Uterus (tissue), 2 donors: ENCODE data around the gene PPP1R2.

Experiments used
- POLR2A ChIP-seq, 2 donors: fragments of 450-650 bp; IDR thresholded peaks; one replicate each; pipeline ENCODE4 v1.6.1; 2016; ENCODE audit warnings: antibody characterized with exemption in 2 of 2, mild to moderate bottlenecking in 1 of 2, moderate library complexity in 1 of 2
- TF ChIP-seq, protein P1 (sequence below), 4 experiments: fragments of 200-600 bp in 2 of 4; fragments of 450-650 bp in 2 of 4; sonication (generic) in 2 of 4; IDR thresholded peaks; one replicate each; pipeline ENCODE4 v1.5.1; 2016 to 2019; ENCODE audit warnings: antibody characterized with exemption in 4 of 4, mild to moderate bottlenecking in 2 of 4, moderate library complexity in 1 of 4

DNA sequence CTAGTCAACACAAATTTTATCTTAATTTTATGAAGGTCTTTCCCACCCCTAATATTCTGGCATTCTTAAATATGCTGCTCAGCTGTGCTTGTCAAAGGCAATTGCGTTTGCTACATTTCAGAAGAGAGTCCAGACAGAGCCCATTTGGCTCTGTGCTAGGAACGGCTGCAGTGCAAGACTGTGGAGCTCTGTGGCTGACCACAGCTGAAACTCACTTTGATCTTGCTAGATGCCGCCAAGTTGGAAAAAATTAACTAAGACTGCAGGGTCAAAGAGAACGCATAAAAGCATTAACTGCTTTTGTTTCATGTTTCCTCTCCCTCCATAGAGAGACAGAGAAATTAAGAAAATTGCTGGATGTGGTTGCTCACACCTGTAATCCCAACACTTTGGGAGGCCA lies 7.6 kb upstream of the PPP1R2 start:
- TF ChIP-seq, protein P1, sequence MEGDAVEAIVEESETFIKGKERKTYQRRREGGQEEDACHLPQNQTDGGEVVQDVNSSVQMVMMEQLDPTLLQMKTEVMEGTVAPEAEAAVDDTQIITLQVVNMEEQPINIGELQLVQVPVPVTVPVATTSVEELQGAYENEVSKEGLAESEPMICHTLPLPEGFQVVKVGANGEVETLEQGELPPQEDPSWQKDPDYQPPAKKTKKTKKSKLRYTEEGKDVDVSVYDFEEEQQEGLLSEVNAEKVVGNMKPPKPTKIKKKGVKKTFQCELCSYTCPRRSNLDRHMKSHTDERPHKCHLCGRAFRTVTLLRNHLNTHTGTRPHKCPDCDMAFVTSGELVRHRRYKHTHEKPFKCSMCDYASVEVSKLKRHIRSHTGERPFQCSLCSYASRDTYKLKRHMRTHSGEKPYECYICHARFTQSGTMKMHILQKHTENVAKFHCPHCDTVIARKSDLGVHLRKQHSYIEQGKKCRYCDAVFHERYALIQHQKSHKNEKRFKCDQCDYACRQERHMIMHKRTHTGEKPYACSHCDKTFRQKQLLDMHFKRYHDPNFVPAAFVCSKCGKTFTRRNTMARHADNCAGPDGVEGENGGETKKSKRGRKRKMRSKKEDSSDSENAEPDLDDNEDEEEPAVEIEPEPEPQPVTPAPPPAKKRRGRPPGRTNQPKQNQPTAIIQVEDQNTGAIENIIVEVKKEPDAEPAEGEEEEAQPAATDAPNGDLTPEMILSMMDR (IDR thresholded peaks at IDR 0.05), result no peak
- TF ChIP-seq POLR2A (IDR thresholded peaks at IDR 0.05), result no peak
